AG04449 (cell line): ENCODE measurements around the gene TNFRSF1B.
A peak's percentile ranks its signal among the peaks of the same experiment; 100 is the strongest.

Experiments
- CTCF ChIA-PET: fragments of 350-600 bp; formaldehyde crosslinking; extraction: SDS; loops from one replicate; lab custom pipeline; 2021; ENCODE audit warnings: antibody characterized with exemption; lab: Yijun Ruan, JAX
- POLR2A ChIA-PET: fragments of 400-600, 350-600 bp; formaldehyde crosslinking; extraction: SDS; loops from one replicate; lab custom pipeline; 2020; ENCODE audit warnings: antibody characterized with exemption, inconsistent platforms; lab: Yijun Ruan, JAX
- DNase-seq: peaks from one replicate; pipeline ENCODE4 v3.0.0-alpha.2; 2010; ENCODE audit warnings: low read depth, low spot score
- H3K4me3 ChIP-seq: 2 replicates; pipeline ENCODE4 v1.5.1; 2011; ENCODE audit warnings: low read depth, mild to moderate bottlenecking, control low read depth, low read length
- TF ChIP-seq, protein P1 (sequence below): IDR thresholded peaks from one replicate; pipeline ENCODE4 v1.5.1; 2011; ENCODE audit warnings: mild to moderate bottlenecking, moderate library complexity, low read length, control low read depth, inconsistent platforms; ENCODE audit not compliant: insufficient read depth; ENCODE audit errors: missing control alignments

The TNFRSF1B gene

DNA sequence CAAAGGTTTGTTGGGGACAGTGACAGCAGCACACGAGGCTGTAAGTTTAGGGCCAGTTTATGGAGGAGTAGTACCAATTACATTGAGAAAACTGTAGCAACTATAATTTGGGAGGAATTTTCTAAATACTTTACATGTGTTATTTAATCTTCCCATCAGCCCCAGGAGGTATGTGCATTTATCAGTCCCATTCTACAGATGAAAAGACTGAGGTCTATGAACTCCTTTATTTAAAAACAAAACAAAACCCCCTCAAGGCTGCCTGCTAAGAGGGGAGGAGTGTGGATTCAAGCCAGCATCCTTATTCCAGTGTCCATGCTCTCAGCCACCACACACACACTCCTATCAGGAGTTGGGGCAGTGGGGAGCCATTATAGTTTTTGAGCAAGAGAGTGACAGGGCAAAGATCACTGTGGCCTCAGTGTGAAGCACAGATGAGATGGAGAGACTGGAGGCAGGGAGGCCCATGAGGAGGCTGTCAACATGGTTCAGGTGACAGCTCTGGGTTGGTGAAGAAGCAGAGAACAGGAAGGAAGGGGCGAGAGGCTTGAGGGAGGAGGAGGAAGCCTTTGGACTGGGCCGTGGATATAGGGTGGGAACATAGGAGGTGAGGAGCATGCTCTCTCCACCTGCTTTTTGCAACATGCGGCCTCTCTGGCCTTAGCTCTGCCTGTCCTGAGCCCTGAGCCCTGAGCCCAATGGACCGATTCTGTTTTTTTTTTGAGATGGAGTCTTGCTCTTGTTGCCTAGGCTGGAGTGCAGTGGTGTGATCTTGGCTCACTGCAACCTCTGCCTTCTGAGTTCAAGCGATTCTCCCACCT lies 9.7 kb downstream of the TNFRSF1B start:
- no peak for DNase-seq
- ChIA-PET CTCF (interaction anchor here (1.0 to 2.5 kb wide), 5 partner anchors 7 to 97 kb away, joined by 3 to 18 read pairs (median 3); no protein-coding TSS in a partner anchor), POLR2A (no interaction called here)
- no peak overlapping the region for H3K4me3 ChIP-seq
- TF ChIP-seq, protein P1, sequence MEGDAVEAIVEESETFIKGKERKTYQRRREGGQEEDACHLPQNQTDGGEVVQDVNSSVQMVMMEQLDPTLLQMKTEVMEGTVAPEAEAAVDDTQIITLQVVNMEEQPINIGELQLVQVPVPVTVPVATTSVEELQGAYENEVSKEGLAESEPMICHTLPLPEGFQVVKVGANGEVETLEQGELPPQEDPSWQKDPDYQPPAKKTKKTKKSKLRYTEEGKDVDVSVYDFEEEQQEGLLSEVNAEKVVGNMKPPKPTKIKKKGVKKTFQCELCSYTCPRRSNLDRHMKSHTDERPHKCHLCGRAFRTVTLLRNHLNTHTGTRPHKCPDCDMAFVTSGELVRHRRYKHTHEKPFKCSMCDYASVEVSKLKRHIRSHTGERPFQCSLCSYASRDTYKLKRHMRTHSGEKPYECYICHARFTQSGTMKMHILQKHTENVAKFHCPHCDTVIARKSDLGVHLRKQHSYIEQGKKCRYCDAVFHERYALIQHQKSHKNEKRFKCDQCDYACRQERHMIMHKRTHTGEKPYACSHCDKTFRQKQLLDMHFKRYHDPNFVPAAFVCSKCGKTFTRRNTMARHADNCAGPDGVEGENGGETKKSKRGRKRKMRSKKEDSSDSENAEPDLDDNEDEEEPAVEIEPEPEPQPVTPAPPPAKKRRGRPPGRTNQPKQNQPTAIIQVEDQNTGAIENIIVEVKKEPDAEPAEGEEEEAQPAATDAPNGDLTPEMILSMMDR, result no peak

DNA sequence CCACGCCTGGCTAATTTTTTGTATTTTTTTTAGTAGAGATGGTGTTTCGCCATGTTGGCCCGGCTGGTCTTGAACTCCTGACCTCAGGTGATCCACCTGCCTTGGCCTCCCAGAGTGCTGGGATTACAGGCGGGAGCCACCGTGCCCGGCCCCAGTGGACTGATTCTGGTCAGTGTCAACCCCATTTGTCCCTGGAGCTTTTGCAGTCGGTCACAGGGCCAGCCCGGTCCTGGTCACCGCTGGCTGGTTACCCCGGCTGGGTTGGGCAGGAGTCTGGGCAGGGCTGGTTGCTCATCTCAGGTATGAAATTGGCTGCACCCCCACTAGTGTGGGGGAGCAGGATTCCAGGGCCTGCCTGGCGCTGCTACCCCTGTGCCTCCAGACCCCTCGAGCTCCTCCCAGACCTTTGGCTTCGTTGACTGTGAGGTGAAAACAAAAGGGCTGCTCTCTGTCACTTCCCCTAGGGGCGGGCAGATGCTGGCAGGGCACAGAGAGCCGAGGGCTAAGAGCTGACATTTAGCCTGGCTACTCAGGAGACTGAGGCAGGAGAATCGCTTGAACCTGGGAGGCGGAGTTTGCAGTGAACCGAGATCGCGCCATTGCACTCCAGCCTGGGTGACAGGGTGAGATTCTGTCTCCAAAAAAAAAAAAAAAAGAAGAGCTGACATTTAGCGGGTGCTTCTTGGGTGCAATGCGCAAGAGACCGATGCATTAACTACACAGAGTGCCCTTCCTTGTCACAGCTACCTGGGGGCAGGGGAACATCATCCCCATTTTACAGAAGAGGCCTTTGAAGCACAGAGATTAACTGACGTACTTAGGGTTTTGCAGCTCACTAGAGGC lies 10.6 kb downstream of the TNFRSF1B start:
- TF ChIP-seq, protein P1, result no peak
- H3K4me3 ChIP-seq, result no peak overlapping the region
- no peak for DNase-seq
- ChIA-PET POLR2A (interaction anchor here (0.8 to 1.1 kb wide), 2 partner anchors 9 to 15 kb away, joined by 3 to 5 read pairs; no protein-coding TSS in a partner anchor), CTCF (interaction anchor here (1.0 to 2.5 kb wide), 8 partner anchors 8 to 98 kb away, joined by 3 to 18 read pairs (median 3); no protein-coding TSS in a partner anchor)

DNA sequence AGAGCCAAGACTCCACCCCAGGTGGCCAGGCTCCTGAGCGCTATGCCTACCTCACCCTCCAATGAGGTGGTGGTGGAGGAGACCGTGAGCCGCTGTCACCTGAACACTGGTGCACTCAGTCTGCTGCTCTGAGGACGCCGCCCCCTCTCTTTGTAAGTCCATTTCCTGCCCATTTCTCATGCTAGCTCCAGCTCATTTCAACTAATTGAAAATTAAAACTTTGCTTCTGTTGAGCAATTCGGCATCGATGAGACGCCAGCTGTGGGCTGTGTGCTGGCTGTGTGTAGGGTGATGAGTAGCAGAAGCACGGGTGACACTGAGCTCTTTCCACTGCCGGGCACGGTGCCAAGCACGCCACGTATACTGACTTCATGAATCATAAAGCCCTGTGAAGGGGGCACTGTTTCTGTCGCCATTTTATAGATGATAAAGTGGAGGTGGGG lies 11.2 kb downstream of the TNFRSF1B start:
- ChIA-PET POLR2A (interaction anchor here (0.8 to 1.2 kb wide), 3 partner anchors 9 to 270 kb away, joined by 3 to 5 read pairs (median 4); no protein-coding TSS in a partner anchor), CTCF (interaction anchor here (1.0 to 2.5 kb wide), 5 partner anchors 9 to 54 kb away, joined by 3 to 18 read pairs (median 3); no protein-coding TSS in a partner anchor)
- no peak overlapping the region for H3K4me3 ChIP-seq
- peak; percentile 49 for DNase-seq
- TF ChIP-seq, protein P1, result no peak

DNA sequence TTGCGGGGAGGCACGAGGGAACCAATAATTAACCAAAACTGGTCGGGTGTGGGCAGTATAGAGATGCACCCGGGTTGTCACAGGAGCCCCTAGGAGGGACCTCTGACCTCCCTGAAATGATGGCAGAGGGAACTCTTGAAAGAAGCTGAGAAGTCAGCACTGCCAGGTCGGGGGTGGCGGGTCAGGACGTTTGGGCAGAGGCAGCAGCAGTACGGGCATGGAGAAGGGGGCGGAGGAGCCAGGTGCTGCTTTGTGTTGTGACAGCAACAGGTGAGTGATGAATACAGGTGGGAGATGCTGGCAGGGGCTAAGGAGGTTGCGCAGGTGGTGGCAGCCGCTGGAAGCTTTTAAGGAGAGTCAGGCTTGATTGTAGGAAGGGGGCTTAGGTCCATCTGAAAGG lies 11.7 kb downstream of the TNFRSF1B start:
- TF ChIP-seq, protein P1, result no peak
- H3K4me3 ChIP-seq, result no peak overlapping the region
- POLR2A ChIA-PET, result interaction anchor here (0.8 to 1.2 kb wide), 2 partner anchors 16 to 270 kb away, joined by 3 to 4 read pairs; no protein-coding TSS in a partner anchor
- CTCF ChIA-PET, result interaction anchor here (0.6 to 2.5 kb wide), 6 partner anchors 10 to 55 kb away, joined by 3 to 18 read pairs (median 3); no protein-coding TSS in a partner anchor
- DNase-seq, result no peak

DNA sequence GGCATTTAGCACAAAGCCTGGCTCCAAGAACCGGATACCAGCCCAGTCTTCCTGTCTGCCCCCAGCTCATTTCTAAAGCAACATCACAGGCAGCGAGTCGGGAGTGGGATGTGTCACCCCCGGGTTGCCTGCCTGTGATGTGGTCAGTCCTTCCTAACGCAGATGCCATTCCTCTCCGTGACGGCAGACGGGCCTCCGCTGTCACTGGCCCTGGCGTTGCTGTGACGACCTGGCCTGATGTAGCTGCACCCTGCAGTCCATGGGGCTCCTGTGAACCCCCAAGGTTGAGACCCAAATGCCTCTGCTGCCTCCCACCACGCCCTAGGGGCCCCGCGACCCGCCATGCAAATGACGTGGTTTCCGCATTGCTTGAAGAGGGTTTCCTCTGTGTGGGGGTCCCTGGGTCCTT lies 12.3 kb downstream of the TNFRSF1B start:
- ChIA-PET POLR2A (interaction anchor here (1.2 kb wide), 1 partner anchor 271 kb away, joined by 4 read pairs; no protein-coding TSS in a partner anchor), CTCF (interaction anchor here (0.6 to 2.5 kb wide), 3 partner anchors 29 to 55 kb away, joined by 3 to 18 read pairs (median 3); no protein-coding TSS in a partner anchor)
- H3K4me3 ChIP-seq, result no peak overlapping the region
- TF ChIP-seq, protein P1, result no peak
- peak; percentile 49 for DNase-seq
